NCI-H2227 (cell line): ENCODE measurements around the gene PPHLN1.
A peak's percentile ranks its signal among the peaks of the same experiment; 100 is the strongest.

Experiments
- DNase-seq: peaks from one replicate; lab custom pipeline; 2025; ENCODE audit not compliant: unreplicated experiment; lab: John Stamatoyannopoulos, UW

PPHLN1 gene

GRCh38 chr12:42325653-42326474, at the start of gene PPHLN1, which contains the start of gene ZCRB1:
Gene PPHLN1, plus strand, starts transcription at chr12:42326167. Its CDS starts 9,736 bp downstream, at chr12:42335903.
Gene ZCRB1, minus strand, starts transcription at chr12:42326094. Its CDS starts 1,992 bp downstream, at chr12:42324102.
- DNase-seq = peak; percentile 87

- no peak for DNase-seq
These were observed 48.4 kb upstream of the PPHLN1 start for GRCh38 chr12:42277396-42278127.

DNA sequence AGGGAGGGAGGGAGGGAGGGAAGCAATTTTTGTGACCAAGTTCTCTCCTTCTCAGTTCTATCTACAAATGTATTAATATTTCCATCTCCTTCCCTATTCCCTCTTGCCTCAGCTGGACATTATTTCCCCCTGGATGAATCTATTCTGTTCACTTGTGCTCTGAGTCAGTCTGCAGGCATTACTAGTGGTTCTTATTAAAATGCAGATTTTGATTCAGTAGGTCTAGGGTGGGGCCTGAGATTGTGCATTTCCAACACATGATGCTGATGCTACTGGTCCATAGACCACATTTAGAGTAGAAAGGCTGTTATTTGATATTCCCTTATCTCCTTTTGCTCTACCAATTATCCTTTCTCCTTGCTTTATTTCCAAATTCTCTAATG, 47.8 kb upstream of the PPHLN1 start:
- DNase-seq = no peak

- no peak for DNase-seq
These were observed 44.7 kb upstream of the PPHLN1 start for GRCh38 chr12:42281278-42281677.

DNA sequence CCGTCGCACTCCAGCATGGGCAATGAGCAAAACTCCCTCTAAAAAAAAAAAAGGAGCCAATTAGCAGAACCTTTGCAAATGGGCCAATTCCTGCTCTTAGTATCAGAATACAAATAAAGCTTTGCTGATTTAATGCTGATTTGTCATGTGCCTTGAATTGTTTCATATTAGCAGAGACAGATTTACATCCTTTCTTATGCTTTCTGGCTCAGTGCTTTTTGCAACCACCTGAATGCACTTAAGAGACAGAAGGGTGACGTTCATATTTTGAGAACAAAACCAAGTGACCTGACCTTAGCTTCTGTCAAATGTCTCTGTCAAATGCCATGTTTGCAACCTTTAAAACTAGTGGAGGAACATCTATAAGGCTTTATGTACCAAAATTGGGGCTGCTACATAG, 44.1 kb upstream of the PPHLN1 start:
- no peak for DNase-seq

DNA sequence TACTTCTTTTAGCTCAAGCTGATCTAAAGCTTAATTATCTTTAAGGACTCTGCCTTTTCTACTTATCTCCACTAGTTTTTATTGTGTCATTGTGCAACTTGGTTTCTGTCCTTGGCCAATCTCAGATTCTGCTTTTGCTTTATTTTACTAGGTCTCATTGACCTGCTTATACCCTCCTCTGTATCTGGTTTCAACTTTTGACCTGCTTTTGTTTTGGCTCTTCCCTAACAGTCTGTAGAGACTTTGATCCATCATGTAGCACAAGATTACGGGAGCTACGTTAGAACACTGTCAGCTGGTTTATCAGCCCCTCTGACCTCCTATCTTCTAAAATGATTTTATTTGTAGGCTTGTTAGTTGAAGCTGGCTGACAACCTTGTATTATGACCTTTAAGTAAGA, 43.7 kb upstream of the PPHLN1 start:
- no peak for DNase-seq

GRCh38 chr12:42283739-42284138, 42.2 kb upstream of the PPHLN1 start:
- no peak for DNase-seq

DNA sequence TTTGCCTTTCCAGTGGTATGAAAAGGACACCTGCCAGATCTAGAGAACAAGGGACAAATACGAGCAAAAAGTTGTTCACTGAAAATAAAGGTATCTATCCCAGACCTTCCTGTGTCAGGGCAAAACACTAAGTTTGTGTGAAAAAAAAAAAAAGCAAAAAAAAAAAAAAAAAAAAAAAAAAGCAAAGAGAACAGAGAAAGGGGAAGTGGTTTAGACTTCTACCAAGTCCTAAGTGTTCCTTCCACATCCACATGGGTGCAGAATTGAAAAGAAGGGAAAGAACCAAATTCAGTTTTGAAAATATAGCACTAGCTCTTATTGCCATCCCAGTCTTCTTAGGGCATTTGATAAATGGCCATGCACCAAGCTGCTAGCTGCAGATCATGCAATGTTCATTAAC, 41.8 kb upstream of the PPHLN1 start:
- DNase-seq = no peak

GRCh38 chr12:42284876-42285275, 41.1 kb upstream of the PPHLN1 start:
- no peak for DNase-seq

DNA sequence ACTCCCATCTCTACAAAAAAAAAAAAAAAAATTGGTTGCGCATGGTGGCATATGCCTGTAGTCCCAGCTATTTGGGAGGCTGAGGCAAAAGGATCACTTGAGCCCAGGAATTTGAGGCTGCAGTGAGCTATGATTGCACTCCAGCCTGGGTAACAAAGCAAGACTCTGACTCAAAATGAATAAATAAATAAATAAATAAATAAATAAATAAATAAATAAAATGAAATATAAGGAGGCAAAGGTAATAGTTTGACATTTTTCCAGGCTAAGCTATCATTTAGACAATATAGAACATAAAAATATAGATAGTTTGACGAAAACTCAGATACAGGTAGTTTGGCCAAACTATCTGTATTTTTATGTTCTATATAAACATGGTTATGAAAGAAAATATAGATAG, 40.5 kb upstream of the PPHLN1 start:
- DNase-seq = no peak

- no peak for DNase-seq
These were observed 39.2 kb upstream of the PPHLN1 start for GRCh38 chr12:42286741-42287140.

DNA sequence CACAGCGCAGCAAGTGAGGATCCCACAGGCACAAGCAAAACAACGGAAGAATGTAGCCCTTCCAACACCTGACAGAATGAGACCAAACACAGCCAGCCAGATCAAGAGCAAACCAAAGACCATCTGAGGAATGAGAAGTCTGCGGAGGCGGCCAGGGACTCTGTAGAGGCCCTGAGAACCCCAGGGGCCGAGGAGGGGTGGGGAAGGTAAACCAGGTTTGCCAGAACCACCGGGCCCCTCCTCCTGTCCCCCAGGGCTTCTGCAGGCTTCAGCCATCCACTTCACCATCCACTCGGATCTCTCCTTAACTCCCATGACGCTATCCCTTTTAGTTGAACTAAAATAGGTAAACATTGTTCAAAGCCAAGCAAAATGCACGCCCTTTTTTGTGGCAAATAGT, 37.4 kb upstream of the PPHLN1 start:
- no peak for DNase-seq

DNA sequence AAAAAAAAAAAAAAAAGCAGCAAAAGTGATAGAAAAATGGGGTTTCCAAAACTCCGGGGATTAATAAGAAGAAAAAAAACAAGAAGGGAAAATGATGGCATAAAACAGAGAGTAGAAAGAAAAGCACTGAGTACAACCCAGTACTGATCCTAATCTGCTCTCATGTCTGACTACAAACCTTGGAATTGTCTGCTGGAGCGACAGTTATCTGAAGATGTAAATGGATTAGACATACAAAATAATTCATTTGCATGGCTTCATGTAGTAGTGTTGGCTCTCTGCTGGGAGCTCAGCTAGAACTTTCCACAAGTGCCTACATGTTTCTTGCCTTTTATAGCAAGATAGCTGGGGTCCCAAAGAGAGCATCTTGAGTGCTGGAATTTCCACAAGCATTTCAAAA, 34.3 kb upstream of the PPHLN1 start:
- no peak for DNase-seq

DNA sequence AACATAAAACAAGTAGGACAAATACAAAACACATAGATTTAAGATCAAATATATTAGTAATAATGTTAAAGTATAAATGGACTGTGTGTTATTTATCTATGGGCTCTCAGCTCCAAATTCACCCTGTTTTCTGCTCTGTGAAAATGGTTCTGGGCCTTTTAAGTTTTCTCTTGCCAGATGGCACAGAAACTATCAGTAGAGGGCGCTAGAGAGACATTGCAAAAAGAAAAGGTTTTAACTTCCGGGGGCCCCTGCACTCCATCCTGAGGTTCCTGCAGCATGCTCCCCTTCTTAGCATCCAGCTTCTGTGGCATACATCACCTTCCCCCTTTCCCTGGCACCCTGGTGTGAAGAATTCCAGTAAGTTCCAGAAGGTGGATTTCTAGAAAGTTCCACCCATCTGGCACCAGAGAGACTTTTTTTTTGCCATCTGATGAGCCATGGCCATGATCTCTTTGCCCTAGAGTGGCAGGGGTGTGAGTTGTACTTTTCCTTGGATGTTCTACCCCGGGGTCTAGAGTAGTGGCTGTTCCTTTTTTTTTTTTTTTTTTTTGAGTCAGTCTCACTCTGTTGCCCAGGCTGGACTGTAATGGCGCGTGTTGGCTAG, 29.4 kb upstream of the PPHLN1 start:
- no peak for DNase-seq

GRCh38 chr12:42298887-42299286, 27.1 kb upstream of the PPHLN1 start:
- no peak for DNase-seq

GRCh38 chr12:42299392-42300308, 26.3 kb upstream of the PPHLN1 start:
- DNase-seq = no peak

DNA sequence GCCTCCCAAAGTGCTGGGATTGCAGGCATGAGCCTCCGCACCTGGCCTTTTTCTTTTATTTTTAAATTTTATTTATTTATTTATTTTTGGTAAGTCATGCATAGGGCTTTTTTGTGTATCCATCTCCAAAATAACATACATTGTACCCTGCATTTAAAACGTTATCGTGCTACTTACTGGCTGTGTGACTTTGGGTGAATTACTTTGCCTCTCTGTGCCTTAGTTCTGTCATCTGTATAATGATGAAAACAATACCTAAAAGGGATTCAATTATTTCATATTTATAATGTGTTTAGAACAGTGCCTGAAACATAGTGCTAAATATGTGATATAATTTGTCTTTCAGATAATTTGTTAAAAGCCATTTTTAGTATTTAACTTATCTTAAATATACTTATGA, 19.7 kb upstream of the PPHLN1 start:
- DNase-seq = no peak

DNA sequence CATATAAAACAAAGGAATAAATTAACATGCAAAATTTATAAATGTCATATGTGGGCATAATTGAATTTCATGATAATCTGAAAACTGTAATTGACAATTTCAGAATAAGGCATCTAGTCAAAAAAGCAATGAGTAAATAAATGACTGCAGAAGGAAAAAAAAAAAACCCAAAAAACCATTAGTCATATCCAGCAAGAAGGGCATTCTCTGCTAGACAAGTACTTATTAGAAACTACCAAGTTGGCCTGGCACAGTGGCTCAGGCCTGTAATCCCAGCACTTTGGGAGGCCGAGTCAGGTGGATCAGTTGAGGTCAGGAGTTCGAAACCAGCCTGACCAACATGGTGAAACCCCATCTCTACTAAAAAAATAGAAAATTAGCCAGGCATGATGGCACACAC, 17.6 kb upstream of the PPHLN1 start:
- no peak for DNase-seq

- no peak for DNase-seq
These were observed 16.0 kb upstream of the PPHLN1 start for GRCh38 chr12:42309996-42310395.

DNA sequence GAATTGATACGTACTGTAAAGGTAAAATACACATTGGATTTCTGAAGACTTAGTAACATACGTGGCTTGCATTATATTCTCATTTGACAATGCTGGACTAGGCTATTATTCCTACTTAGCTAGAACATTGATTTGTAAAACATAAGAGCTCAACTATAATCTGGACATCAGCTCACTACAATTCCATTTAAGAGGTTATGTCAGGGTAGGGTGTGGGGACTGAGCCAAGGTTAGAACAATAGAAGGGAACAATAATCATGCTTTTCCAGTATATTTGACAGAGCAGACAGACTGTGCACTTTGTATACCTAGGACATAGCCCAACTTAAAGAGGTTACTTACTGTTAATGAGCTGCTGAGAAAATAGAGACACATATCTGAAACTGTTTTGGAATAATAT, 10.9 kb upstream of the PPHLN1 start:
- DNase-seq = no peak

- no peak for DNase-seq
These were observed 5.2 kb upstream of the PPHLN1 start for GRCh38 chr12:42320796-42321195.
